ACHN (cell line): ENCODE data around the gene XRRA1.

ENCODE experiments used
- DNase-seq: peaks from one replicate; pipeline ENCODE4 v3.0.0-alpha.2; 2015
- in situ Hi-C: cut with HindIII; loops from 2 replicates; pipeline ENCODE4 v1.10.0; 2017; ENCODE audit warnings: low sequenced_read_pairs, low pct_ligation_motif_present, low pct_unique_long_range_greater_than_20kb

Gene XRRA1

DNA sequence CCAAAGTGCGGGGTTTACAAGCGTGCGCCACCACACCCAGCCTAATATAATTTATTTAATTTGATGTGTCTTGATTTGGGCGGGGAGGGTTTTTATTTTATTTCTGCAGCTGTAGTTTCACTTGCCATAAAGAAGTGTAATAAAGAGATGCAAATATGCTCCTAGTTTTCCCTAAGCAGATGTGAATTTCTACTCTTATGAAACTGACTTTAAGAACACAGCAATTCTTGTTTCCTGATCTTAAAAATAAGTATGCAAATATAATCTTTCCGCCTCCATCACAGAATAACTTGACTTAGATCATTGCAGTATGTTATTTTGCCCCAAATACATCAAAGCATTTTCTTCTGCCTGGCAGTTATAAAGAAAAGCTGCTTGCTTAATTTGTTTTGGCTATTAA lies 4.6 kb upstream of the XRRA1 start:
- in situ Hi-C loops: no loop called here
- no peak for DNase-seq

DNA sequence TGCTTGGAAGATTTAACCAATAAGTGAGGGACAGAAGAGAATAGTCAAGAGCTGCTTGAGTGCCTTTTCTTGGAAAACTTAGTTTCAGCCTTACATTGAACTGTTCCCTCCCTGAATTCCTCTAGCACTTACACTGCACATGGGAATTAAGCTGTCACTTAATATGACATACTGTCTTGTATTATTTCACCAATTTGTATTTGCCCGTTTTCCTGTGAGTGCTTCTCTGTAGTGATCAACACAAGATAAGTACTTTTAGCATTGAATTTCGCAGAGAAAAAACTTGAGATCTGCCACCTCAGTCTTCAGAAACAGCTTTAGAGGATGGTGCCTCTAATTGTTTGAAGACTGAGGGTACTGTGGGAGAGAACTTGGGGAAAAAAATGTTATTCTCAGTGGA lies 3.9 kb upstream of the XRRA1 start:
- in situ Hi-C loops: no loop called here
- no peak for DNase-seq

DNA sequence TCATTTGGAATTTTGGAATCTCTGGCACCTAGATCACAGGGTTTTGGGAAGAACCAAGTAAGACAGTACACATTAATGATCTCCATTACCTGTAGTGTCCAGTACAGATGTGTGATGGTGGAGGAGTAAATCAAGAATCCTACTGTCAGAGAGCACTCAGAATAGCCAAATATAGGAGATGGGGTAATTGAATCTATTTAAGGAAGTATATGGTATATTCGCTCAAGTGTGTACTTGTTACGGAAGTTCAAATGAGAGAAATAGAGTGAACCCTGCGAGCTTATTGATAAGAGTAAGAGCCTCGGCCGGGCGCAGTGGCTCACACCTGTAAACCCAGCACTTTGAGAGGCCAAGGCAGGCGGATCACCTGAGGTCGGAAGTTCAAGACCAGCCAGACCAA lies 2.3 kb upstream of the XRRA1 start:
- in situ Hi-C loops: no loop called here
- no peak for DNase-seq

DNA sequence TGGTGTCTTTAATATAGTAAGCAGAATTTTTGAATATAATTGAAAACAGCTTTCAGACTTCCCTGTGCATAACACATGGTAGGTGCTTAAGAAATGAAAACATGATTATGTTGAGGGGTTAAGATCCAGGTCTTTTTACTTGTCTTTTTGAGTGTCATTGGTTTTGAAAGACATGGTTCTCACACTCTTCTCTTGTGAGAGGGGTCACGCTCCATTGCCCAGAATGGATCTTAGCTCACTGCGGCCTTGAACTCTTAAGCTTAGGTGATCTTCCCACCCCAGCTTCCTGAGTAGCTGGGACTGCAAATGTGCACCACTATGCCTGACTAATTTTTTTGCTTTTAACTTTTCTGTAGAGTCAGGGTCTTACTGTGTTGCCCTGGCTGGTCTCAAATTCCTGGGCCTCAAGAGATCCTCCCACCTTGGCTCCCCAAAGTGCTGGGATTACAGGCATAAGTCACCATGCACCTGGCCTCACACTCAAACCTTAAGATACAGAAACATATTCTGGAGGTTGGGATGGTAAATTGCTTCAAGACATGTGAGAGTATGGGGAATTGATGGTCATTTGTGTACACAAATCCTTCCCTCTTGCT lies 1.6 kb upstream of the XRRA1 start:
- in situ Hi-C loops: no loop called here
- peak; percentile 24 for DNase-seq

DNA sequence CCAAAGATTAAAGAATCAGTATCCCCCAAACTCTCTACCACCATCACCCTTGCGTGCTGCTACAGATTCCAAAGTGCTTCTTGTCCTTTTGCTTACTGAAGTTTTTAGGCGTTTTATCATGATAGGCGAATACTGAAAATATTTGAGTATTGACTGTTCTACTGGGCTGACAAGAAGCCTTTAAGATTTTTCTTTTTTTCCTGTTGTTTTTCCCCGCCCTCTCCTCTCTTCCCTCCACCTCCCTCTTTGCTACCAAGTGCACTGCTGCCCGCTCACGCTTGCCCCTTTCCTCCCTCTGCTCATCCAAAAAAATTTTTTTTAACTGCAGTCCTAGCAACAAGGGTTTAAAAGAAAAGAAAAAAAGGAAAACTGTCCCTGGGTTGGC lies 854 bp upstream of the XRRA1 start:
- no peak for DNase-seq
- in situ Hi-C loops: no loop called here

DNA sequence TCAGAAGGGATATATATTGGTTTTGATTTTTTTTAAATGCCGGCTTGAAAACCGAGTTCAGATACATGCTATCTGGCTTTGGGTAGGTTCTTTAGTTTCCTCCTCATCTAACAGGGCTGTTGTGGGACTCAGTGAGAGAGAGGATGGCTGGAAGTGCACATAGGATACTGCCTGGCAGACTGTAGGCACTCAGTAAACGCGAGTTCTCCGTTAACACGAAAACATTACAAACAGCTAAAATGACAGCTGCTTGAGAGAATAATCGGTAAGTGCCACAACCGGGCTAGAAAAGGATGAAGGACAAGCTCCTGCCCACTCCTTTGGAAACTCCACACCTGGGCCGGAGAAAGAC lies 369 bp downstream of the XRRA1 start:
- DNase-seq: no peak
- in situ Hi-C loops: no loop called here

DNA sequence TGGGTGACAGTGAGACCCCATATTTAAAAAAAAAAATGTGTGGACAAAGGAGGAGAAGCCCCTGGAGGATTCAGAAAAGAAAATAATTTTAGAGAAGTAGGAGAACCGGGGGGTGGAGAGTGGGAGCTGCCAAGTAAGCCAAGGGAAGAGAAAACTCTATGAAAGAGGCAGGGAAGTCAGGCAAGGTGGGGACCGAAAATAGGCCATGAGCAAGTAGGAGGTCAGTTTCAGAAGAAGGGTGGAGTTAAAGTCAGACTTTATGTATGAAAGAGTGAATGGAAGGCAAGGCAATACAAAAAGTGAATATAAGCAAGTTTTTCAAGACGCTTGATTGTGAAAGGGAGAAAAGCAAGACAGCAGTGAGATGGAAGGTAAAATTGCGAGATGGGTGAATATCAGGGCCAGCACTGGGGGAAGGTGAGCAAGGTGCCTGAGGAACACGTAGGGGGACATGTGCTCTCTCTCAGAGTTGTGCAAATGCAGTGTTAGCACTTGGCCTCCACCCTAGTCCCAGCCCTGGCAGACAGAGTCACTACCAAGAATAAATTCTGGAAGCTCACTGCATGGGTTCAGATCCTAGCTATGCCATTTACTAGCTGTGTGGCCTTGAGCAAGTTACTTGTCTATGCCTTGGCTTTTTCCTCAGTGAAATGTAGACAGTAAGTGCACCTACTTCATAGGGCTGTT lies 6.7 kb downstream of the XRRA1 start:
- DNase-seq: no peak
- in situ Hi-C loops: no loop called here

DNA sequence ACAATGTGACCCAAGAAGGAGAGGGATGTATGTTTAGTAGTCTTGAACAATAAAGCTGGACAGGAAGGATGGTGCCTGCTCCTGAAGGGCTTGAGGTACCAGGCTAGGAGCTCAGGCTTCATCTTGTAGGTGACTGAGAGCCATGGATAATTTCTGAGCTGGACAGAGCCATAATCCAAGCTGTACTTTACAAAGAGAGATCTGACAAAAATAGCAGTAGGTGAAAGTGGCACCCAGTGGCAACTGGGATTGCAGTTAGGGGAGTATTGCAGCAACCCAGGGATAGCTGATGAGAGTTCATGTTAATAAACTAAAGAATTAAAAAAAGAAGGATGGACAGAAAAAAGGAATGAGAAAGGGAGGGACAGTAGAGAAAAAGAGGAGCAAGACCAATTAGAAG lies 7.4 kb downstream of the XRRA1 start:
- in situ Hi-C loops: no loop called here

DNA sequence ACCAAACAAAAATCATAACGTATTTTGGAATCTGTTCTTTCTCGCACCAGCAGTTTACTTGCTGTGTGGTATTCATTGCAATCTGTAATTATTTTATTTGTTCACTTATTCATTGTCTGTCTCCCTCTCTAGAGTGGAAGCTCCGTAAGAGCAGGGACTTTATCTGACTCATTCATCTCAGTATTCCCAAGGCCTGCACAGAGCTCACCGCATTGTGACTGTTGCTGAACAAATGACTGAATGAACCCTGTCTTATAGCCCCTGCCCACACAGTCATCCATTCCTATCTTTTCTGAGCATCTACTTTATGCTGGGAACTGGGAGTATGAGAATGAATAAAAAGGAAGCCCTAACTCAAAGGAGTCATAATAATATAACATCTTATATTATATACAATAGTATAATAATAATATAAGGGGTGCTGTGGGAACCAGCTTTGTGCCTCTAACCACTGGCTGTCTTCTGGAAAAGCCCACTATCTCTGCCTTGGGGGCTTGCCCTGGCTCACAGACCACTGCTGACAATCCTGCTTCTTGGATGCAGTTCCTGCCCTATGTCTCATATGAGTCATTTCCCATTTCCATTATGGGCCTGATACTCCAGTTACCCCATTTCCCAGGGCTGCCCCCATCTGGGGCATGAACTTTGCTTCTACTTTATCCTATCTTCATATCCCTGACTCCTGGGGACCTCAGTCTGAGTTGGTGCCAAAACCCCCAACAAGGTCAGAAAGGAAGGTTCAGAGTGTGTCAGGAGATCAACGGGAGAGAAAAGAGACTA lies 11.0 kb downstream of the XRRA1 start:
- in situ Hi-C loops: no loop called here
- DNase-seq: no peak

More for the DNA sequence above, 7.4 kb downstream of the XRRA1 start:
- DNase-seq: no peak

DNA sequence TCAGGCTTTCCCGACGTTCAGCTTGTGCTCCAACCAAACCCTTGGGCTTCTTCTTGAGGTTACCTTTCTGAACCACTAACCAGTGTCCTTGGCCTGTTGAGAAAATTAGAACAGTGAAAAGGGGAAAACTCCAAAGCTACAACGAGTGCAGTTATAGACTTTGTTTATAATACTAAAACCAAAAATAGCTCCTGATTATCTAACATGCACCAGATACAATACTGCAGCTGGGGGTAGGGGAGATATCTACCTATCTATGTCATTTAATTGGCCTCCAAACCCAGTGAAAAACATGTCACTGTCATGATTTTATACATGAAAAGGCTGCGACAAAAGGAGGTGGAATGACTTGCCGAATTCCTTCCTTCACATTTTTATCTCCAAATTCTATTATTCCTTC lies 11.9 kb downstream of the XRRA1 start:
- in situ Hi-C loops: no loop called here

DNA sequence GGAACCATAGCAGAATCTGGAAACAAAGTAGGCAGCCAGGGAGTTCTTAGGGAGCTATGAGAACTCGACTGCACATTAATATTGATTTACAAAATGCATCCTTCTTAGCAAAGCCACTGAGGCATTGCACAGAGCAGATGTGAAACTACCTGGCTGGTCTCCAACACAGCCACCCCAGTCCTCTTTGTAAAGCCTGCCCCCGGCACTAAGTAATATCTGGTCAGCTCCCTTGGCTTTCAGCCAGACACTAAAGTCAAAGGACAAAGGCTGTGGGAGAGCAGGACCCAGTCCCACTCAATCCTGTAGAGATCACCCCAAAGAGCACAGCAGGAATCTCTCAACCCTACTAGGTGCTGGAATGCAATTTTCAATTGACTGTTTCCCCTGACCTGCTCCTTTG lies 12.8 kb downstream of the XRRA1 start:
- in situ Hi-C loops: no loop called here
- DNase-seq: no peak

More for the DNA sequence above, 11.9 kb downstream of the XRRA1 start:
- no peak for DNase-seq

DNA sequence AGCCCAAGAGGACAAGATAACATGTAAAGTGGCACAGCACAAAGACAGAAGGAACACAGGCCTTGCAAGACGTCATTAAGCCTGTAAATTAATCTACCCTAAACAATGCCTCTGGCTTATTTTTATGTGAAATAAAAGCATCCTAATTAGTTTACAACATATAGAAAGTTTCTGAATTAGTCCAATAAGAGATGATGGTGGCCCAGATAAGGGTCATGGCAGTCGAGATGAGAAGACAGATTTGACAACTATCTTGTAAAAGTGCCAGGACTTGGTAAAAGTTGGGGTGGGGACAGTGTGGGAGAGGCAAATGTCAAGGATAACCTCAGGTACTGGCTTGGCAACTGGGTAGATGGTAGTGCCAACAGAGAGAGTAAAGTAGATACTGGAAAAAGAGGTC lies 13.6 kb downstream of the XRRA1 start:
- in situ Hi-C loops: no loop called here
- no peak for DNase-seq

DNA sequence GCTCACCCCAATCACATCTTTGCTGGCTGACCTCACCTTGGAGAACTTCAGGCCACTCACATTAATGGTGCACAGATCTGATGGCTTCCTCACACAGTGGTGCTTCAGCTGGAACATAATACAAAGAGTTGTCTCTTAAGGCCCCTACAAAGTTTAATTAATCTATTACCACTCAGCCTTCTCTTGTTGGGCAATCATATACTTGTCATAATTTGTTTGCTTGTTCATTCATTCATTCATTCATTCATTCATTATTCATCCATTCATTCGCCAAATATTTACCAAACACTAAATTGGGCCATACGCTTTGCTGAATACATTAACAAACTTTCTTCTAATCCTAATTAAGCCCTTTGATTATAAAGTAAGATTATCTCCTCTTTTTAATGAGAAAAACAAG lies 15.1 kb downstream of the XRRA1 start:
- DNase-seq: no peak
- in situ Hi-C loops: no loop called here

DNA sequence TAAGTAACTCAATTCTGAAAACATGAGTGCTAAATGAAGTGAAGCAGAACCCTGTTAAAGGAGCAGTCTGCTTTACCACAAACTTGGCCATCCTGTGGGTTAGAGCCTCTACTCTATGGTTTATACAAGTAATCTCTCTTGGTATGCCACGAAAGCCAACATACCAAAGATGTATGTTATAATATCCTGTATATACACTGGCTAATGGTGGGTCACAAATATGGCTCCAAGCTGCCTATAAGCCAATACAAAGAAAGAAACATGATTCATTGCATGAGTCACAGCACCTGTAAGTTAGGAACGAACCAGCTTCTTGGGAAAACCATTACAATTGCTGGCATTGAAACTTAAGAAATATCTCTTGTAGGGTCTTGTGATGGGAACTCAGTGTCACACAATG lies 16.1 kb downstream of the XRRA1 start:
- in situ Hi-C loops: no loop called here
- DNase-seq: no peak

DNA sequence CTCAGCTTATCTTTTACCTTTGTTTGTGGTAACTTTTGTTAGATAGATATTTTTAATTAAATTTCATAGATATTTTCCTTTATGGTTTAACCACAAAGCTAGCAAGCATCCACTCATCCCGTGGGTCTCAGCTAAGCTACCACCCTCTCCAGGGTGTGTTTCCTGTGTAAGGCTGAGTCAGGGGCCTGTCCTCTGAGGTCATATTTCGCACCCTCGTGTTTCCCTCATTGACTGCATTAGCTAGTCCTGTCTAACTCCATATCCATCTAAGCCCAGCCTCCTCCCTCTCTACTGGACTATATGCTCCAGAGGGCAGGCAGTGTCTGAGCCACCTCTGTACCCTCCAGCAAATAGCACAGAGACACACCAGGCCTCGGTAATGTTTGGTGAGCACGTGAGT lies 16.7 kb downstream of the XRRA1 start:
- DNase-seq: no peak
- in situ Hi-C loops: no loop called here

DNA sequence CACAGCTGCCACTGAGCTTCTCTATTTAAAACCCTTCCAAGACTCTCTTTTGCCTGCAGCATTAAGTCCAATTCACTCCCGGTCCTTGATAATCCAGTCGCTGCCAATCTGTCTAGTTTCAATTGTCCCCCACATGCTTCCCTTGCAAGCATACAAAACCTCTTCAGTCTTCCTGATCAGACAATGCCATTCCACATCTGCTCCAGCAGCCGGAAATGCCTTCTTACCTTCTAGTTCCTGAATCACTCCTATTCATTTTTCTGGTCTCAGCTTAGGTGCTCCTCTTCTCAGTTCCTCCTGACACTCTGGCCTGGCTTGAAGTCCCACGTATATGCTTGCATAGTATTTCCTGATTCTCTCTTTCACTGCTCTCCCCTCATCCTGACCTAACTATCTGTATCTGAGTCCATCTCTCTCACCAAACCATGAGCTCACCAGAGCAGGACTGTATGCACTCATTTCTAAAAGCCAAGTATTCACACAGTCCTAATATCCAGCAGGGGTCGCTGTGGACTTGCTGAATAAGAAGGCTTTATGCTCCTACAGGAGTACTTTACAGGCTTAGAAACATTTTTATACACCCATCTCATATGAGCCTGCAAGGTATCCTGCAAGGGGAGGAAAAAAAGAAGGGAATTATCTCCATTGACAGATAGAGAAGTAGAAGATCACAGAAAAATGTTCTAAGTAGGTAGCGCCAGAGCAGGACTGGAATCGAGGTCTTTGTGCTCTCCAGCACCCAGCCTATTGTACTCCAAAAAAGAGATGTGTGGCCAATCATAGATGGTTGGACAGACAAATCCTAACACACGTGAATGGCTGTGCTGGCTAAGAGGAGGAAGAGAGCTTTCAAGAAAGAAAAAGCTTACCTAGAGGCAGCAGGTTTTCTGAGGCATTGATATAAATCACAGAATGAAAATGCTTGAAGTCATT lies 19.2 kb downstream of the XRRA1 start:
- peak; percentile 82 for DNase-seq
- in situ Hi-C loops: no loop called here

DNA sequence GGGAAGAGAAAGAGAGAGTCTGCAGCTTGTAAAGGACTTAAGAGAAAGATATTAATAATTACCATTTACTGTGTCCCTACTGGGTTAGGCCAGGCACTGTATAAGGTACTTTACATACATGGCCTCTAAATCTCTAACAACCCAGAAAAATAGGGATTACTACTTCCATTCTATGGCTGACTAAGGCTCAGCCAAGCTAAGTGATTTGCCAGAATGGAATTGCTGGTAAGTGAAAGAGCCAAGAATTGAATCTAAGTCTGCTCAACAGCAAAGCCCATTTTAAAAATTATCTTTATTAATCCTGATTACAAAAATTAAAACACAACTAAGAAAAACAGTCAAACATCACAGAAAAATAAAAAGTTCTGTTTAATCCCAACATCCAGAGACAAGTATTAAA lies 21.4 kb downstream of the XRRA1 start:
- in situ Hi-C loops: no loop called here
- DNase-seq: no peak

DNA sequence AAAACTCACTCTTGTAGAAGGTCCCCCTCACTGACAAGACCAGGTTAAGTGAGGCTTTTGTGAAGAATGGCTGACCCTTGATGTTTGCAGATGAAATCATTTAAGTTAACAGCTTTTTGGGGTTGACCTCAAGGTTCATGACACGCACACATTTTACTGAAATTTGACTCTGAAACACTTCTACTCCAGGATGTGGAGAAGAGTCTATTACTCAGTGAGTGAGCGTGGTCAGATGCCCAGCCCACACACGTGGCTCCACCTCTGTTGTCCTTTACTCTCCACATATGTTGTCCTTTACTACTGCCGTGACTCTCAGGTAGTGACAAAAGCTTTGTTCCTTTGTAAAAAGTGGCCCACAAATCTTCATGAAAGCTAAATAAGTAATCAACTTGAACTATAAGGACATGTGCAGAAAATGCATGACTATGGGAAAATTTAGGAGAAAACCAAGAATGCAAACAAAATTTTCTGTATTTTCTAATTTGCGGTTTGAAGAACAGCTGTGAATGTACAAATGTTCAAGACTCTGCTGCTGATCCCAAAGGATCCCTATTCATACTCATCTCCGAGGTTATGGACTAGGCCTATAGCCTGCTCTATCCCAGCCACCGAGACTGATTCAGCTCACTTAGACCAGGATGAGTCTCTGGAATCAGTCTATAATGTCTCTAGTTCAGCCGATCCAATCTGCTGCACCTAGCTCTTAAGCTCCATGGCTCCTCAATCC lies 22.4 kb downstream of the XRRA1 start:
- in situ Hi-C loops: no loop called here
- no peak for DNase-seq
